NCI-H2081 (cell line): ENCODE data around the gene METRNL.
"Not testable (repeated sequence)": the region's sequence is repeated elsewhere in the genome, so short reads cannot be mapped to it uniquely, and the experiment has no call there.

Experiments
- DNase-seq, 2 experiments: peaks; one replicate each; lab custom pipeline; 2025; lab: John Stamatoyannopoulos, UW

METRNL gene

GRCh38 chr17:83123896-83124801, 44.7 kb downstream of the METRNL start:
- DNase-seq = no peak

- DNase-seq = no peak
Measured at GRCh38 chr17:83124871-83125514, 45.6 kb downstream of the METRNL start.

GRCh38 chr17:83125515-83126274, 46.3 kb downstream of the METRNL start:
- DNase-seq = no peak

DNA sequence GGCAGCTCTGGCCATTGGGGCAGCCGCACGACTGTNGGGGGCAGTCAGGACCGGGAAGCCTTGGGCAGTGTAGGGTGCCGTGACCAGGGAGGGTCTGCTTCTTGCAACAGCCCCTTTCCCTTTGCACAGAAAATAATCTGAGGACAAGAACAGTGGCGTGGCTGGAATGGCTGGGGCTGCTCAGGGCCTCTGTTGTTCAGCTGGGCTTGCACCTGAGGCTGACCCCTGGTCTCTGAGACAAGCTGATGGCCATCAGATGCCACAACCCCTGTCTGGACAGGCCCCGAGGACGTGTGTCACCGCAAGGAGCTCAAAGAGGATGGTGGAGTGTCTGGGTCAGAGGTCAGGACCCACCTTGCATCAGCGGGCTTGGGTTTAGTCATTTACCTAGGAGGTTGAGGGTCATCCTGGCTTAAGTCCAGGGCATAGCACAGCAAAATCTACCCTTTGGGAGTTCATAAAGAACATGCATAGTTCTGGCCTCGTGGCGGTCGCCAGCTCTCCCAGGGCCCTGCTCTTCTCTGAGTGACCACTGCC, 46.9 kb downstream of the METRNL start:
- DNase-seq = no peak

DNA sequence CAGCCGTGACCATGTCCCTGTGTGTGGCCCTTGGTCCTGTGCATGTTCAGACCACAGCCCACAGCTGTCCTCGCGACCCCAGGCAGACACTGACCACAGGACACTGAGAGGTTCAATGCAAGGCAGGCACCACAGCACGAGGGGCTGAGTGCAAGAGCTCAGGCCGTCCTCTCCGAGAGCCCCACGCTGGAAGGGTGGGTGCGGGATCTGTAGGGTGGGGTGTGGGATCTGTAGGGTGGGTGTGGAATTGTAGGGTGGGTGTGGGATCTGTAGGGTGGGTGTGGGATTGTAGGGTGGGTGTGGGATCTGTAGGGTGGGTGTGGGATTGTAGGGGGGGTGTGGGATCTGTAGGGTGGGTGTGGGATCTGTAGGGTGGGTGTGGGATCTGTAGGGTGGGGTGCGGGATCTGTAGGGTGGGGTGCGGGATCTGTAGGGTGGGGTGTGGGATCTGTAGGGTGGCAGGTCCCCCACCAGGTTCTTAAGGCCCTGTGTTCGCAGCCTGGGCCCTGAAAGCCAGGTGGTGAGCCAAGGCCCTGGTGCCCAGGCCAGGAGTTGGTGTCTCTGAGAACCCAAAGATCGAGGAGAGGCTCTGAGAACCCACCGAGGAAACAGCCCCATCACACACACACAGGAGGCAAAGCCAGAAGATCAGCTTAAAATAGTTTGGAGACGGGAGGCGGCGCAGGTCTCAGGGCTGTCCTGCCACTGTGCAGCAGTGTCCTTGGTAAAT, 48.2 kb downstream of the METRNL start:
- no peak for DNase-seq

DNA sequence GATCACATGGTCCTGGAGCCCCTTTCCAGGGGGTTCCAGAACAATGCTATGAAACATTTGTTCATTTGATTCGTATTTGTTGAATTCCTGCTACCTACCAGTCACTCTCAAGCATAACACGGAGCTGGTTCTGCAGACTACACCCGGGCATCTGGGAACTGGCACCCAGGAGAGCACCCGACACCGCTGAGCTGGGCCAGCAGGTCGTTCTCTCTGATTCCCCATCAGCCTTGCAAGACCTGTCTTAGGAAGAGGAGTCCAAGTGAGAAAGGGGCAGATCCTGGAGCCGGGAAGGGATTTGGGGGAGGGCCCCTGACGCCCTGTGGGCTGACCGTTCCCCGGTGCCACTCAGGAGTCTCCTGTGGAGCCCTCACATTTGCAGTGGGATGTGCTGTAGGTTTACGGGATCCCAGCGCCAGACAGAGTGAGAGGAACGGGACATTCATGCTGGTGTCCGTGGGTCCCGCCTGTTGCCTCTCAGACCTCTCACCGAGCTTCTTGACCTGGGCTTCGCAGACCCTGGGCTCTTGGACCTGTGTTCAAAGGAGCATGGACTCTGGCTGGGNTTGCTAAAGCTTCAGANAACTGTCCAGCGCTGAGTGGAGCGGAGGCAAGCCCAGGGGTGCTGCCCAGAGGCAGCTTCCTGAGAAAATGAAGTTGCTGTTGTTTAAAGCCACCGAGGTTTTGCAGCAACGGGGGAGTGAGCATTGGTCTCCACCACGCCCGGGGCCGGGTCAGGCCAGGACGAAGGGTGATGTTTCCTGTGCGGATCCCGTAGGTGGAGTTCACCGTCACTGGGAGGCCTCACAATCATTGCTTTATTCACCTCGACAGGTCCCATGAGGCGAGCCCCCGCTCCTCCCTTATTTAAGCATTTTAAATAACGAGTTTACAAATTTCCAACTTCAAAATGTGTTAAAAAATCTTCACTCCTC, 49.2 kb downstream of the METRNL start:
- DNase-seq = no peak

DNA sequence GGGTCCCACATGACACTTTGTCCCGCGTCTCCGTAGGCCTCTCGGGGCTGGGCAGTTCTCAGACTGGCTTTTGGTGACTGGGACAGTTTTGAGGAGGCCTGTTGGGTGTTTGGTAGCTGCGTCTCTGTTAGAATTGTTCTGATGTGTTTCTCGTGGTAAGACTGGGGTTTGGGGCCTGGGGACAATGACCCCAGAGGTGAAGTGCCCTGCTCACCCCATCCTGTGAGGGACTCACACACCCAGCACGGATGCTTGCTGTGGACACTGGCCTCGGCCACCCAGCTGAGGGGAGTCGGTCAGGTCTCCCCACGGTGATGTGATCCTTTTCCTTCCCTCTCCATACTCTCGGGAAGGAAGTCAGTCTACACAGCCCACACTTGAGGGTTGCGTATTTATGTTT, 50.3 kb downstream of the METRNL start:
- DNase-seq = no peak

- no peak for DNase-seq
Measured at GRCh38 chr17:83131401-83132011, 52.1 kb downstream of the METRNL start.

DNA sequence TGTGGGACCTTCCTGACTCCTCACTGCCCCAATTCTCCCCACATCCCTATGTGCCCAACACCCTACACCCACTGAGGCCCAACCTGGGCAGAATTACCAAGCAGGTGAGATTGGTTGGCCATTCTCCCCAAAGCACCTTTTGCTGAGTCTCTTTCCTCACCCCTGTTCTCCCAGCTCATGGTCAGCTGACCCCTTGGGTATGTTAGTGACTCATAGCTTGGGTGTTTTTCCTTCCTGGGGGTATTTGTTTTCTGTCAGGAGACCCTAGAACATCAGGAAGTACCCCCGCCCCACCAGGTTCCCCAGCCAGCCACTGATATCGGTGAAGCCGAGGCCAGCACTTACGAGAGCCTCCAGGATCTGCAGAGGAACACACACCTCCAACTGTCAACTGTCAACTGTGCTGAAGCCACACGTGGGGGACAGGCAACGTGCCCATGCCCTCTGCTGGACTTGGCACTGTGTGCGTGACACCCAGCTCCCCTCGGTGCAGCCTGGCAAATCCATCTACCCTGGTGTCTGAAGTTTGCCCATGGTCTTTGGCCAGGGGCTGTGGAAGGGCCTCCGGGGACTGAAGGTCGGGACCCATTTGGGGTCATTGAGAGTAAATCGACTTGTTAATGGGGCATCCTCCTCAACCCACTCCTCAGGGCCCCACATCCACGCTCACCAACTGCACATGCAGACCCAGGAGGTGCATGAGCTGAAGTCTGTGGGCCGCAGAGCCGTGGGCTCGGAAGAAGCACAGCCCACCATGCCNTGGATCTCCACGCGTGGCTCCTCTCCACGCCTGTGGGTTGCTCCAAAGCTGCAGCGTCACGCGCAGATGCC, 53.1 kb downstream of the METRNL start:
- DNase-seq = no peak

- DNase-seq = no peak
Measured at GRCh38 chr17:83133302-83134121, 54.1 kb downstream of the METRNL start.

DNA sequence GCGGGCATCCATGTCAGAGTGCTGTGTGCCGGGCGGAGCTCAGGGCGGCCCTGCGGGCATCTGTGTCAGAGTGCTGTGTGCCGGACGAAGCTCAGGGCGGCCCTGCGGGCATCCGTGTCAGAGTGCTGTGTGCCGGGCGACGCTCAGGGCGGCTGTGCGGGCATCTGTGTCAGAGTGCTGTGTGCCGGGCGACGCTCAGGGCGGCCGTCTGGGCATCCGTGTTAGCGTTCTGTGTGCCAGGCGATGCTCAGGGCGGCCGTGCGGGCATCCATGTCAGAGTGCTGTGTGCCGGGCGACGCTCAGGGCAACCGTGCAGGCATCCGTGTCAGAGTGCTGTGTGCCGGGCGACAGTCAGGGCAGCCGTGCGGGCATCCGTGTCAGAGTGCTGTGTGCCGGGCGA, 55.0 kb downstream of the METRNL start:
- not testable (repeated sequence) for DNase-seq

DNA sequence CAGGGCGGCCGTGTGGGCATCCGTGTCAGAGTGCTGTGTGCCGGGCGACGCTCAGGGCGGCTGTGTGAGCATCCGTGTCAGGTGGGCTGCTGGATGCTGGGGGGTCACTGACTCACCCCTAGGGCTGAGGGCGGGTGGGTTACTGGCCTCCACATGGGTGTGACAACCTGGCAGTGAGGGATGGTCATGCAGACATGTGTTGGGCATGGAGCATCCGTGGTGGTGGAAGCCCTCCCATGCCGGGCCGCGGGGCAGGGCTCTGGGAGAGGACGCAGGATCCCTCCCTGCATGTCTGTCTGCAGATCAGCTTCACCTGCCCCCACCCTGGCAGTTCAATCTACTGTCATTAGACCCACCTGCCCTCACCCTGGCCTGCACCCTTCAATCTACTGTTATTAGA, 56.3 kb downstream of the METRNL start:
- DNase-seq = no peak

GRCh38 chr17:83136156-83136555, 56.7 kb downstream of the METRNL start:
- no peak for DNase-seq

- DNase-seq = no peak
Measured at GRCh38 chr17:83136931-83137330, 57.5 kb downstream of the METRNL start.

DNA sequence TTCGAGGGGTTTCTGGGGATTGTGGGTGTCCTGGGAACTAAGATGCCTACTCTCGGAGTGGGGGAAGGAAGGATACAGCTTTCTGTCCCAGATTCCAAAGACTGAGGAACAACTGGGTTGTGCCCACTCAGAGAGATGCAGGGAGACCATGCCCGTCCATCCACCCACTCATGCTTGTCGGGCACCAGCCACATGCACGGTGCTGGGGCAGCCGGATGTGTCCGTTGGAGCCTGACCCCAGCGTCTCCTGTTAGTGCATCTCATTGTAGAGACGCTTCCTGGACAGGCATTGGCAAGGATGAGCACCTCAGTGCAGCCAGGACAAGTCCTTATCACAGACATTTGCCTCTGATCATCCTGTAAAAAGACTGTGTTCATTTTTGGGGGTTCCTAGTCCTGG, 58.1 kb downstream of the METRNL start:
- no peak for DNase-seq

DNA sequence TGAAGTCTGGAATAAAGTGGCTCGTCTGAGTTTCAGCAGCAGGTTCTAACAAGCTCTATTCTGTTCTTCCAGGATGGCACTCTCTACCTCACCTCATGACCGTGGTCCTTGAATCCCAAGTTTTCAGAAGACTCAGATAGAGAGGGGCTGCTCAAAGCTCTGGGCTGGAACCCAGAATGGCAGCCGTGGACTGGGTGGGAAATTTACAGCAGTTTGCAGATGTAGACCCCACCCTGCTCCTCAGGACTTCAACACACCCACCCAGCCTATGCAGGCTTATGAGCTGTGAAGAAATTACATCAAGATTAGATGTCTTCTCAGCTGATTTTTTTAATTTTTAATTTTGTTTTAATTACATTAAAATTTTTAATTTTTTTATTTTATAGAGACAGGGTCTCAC, 59.4 kb downstream of the METRNL start:
- DNase-seq = no peak

DNA sequence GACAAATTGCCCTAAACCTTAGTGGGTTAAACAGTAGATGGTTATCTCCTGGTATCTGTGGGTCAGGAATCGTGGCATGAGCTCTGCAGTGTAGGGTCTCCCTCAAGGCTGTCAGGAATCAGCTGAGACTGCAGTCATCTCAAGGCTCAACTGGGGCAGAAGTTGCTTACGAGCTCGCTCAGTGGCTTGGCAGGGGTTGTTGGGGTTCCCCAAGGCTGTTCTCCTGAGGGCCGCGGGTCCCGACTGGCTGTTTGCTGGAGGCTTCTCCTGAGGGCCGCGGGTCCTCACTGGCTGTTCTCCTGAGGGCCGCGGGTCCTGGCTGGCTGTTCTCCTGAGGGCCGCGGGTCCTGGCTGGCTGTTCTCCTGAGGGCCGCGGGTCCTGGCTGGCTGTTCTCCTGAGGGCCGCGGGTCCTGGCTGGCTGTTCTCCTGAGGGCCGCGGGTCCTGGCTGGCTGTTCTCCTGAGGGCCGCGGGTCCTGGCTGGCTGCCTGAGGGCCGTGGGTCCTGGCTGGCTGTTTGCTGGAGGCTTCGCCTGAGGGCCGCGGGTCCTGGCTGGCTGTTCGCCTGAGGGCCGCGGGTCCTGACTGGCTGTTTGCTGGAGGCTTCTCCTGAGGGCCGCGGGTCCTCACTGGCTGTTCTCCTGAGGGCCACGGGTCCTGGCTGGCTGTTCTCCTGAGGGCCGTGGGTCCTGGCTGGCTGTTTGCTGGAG, 60.3 kb downstream of the METRNL start:
- DNase-seq = not testable (repeated sequence)

- DNase-seq = not testable (repeated sequence)
Measured at GRCh38 chr17:83140249-83140566, 60.8 kb downstream of the METRNL start.
